HG03097 (cell line): ENCODE data around the gene TMX1.
A peak's percentile ranks its signal among the peaks of the same experiment; 100 is the strongest.

Source experiments
- ATAC-seq: cut with Tn5 transposase; IDR thresholded peaks from one replicate; pipeline ENCODE4 v1.9.1; 2021; ENCODE audit not compliant: unreplicated experiment, low FRiP score

TMX1 gene

GRCh38 chr14:51242545-51243490 lies 2.8 kb downstream of the TMX1 start:
- no peak for ATAC-seq

- ATAC-seq: no peak
Measured at GRCh38 chr14:51244591-51244990, 4.5 kb downstream of the TMX1 start.

DNA sequence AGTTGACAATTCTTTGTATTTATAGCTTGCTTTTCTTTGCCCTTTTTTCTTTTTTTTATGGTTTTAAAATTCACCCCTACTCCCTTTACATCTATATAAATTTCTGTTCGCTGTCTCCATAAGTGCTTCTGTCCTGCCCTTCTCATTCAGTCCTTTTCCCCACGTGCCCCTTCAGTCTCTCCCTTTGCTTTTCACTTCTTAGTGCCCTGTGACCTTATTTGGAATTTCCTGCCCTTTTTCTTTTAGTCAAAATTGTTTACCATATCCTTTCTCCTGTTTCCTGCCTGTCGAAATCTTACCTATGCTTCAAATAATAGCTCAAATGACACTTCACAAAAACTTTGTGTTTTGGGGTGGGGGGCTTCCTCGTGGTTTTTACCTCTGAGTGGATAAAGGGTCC lies 6.0 kb downstream of the TMX1 start:
- ATAC-seq: no peak

DNA sequence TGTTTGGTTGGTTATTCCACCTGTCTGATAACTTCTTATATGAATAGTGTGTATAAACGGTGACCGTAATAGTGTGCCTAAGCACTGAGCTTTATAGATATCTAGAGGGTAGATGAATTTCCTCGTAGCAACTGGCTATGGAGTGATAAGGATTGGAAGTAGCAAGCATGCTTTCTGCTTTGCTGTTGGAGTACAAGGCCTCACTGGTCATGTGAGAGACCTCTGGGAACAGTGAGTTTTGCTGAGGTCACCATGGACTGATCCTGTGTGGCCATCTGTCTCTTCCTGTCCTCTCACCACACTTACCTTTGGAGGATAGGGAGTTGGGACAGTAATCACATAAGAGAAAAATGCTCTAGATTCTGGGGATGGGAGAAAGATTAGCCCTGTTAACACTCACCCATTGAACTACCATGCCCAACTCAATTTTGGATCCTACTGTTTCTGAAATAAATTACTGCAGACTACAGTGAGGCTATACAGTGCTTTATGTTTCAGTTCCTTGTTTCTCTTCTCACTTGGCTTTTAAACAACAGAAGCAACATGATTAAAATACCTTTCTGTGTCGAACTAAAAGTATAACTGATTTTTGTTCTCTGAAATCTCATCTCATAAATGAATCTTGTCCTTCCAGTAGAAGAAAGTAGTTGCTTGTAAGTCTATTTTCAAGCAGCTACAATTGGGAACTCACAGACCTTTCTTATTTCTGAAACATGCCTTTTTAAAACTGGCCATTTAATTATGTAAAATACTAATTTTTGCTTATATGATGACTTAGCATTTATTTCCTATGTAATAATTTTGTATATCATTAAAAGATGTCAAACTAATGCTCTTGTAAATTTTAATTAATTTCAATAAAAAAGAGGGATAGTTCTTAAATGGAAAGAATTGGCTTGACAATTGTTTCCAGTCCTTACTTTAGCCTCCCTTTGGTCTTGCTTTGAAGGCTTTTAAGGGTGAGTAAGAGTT lies 8.3 kb downstream of the TMX1 start:
- peak; percentile 46 for ATAC-seq

DNA sequence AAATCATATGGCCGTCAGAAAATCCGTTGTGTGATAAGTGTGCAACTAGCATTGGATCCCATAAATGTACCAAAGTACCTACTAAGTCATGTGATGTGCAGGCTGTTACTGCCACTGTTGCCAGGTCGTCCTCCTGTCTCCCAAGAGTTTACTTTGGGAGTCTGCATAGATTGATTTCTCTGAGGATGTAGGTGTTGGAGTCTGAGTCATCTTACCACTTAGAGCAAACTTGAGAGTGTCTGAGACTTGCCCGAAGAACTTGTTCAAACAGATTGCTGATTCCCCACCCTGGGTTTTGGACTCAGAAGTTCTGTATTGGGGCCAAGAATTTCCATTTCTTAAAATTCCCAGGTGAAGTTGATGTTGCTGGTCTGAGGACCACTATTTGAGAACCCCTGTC lies 11.4 kb downstream of the TMX1 start:
- ATAC-seq: no peak

- ATAC-seq: no peak
Measured at GRCh38 chr14:51253880-51254279, 13.8 kb downstream of the TMX1 start.

DNA sequence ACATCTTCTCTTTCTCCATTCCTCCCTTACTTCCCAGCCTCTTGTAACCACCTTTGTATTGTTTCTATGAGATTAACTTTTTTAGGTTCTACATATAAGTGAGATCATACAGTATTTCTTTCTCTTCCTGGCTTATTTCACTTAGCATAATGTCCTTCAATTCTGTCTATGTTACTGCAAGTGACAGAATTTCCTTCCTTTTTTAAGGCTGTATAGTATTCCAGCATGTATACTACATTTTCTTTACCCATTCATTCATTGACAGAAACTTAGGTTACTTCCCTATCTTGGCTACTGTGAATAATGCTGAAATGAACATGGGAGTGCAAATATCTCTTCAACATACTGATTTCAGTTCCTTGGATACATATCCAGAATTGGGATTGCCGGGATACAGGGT lies 18.2 kb downstream of the TMX1 start:
- ATAC-seq: no peak

DNA sequence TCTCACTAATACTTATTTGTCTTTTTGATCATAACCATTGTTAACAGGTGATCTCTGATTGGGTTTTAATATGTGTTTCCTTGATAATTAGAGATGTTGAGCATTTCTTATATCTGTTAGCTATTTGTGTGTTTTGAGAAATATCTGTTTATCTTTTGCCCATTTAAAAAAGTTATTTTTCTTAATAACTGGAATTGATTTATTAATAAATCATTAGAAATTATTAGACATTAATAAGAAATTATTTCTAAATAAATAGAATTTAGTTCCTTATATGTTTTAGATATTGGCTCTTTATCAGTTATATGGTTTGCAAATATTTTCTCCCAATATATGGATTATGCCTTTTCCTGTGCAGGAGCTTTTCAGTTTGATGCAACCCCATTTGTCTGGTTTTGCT lies 18.7 kb downstream of the TMX1 start:
- no peak for ATAC-seq

GRCh38 chr14:51260225-51260624 lies 20.2 kb downstream of the TMX1 start:
- no peak for ATAC-seq

- ATAC-seq: no peak
Measured at GRCh38 chr14:51261151-51261550, 21.1 kb downstream of the TMX1 start.

DNA sequence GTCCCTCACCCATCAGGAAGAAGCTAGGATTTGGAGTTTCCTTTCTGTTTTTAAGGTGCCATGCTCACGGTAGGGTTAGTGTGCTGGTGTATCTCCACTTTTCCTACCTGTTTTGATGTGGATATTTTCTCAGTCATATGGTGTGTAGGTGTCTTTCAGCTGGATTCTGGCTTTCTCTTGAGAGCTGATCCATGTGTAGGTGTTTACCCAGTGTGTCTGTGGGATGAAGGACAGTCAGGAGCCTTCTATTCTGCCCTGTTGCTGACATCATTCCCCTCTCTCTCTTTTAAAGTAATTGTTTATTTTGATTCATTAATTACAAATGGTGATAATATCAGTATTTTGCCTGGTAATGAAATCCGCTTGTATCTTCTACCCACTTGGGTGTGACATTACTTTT lies 22.8 kb downstream of the TMX1 start:
- no peak for ATAC-seq

GRCh38 chr14:51269634-51270033 lies 29.6 kb downstream of the TMX1 start:
- no peak for ATAC-seq

GRCh38 chr14:51276605-51277004 lies 36.6 kb downstream of the TMX1 start:
- ATAC-seq: no peak

DNA sequence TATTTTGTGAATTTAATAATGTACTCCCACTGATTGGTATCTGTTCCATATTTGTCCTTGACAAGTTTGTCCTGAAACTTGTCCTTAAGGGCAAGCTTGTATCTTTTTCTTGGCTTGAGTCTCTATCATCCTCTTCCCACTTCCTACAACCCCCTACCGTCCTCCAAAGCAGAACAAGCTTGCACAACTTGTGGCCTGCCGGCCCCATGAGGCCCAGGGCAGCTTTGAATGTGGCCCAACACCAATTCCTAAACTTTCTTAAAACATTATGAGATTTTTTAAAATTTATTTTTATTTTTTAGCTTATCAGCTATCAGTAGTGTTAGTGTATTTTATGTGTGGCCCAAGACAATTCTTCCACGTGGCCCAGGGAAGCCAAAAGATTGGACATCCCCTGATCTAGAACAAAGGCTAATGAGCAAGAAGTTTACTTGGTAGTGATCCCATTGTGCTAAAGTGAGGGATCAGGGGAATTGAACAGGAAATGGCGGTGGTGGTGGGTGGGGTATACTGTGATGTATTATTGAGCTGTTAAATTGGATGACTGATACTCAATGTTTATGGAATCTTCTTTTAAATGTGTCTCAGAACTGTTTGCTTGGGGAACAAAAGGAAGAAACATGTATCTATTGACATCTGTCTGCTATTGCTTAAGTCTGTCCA lies 37.8 kb downstream of the TMX1 start:
- no peak for ATAC-seq

GRCh38 chr14:51282517-51282916 lies 42.5 kb downstream of the TMX1 start:
- no peak for ATAC-seq

GRCh38 chr14:51283402-51284085 lies 43.5 kb downstream of the TMX1 start:
- no peak for ATAC-seq

DNA sequence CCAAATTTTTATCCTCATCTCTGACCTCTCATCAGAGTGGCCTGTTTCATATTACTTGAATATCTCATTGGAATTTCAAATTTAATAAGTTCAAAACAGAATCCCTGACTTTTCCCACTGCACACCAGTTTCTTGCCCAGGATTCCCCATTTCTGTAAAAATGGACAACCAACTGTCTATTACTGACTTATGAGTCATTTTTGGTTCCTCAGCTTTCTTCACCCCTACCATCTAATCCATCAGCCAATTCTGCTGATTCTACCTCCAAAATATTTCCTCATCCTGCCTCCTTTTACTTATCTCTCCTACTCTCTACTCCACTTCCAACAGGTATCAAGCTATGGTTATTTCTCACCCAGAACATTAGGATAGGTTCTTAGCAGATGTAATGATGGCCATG lies 44.2 kb downstream of the TMX1 start:
- no peak for ATAC-seq

GRCh38 chr14:51285120-51285519 lies 45.1 kb downstream of the TMX1 start:
- no peak for ATAC-seq

- ATAC-seq: no peak
Measured at GRCh38 chr14:51289169-51289568, 49.1 kb downstream of the TMX1 start.

GRCh38 chr14:51290132-51290531 lies 50.1 kb downstream of the TMX1 start:
- no peak for ATAC-seq
